T-helper 2 cell treated with Interferon-gamma antibody and Interleukin-4, amounts not matched to agents 5 μg/mL and 100 μg/mL, for 36 hours (primary cell): Measurements from ENCODE around the gene DNAH7.
"Not testable (repeated sequence)": the region's sequence is repeated elsewhere in the genome, so short reads cannot be mapped to it uniquely, and the experiment has no call there.

Experiments
- DNase-seq: peaks from one replicate; pipeline ENCODE4 v3.0.0; 2021; ENCODE audit warnings: low spot score
- H3K27ac Mint-ChIP-seq: one replicate; pipeline ENCODE4 v1.8.0; 2021; ENCODE audit warnings: mild to moderate bottlenecking, mixed read lengths
- H3K27me3 Mint-ChIP-seq: one replicate; pipeline ENCODE4 v1.8.0; 2021; ENCODE audit warnings: low read depth, mixed read lengths
- H3K36me3 Mint-ChIP-seq: one replicate; pipeline ENCODE4 v1.8.0; 2021; ENCODE audit warnings: low read depth, mixed read lengths
- H3K4me1 Mint-ChIP-seq: one replicate; pipeline ENCODE4 v1.8.0; 2021; ENCODE audit warnings: low read depth, mixed read lengths
- H3K4me3 Mint-ChIP-seq: one replicate; pipeline ENCODE4 v1.8.0; 2022; ENCODE audit warnings: mild to moderate bottlenecking, moderate library complexity, mixed read lengths
- H3K9me3 Mint-ChIP-seq: one replicate; pipeline ENCODE4 v1.8.0; 2021; ENCODE audit warnings: mixed read lengths

The DNAH7 gene

GRCh38 chr2:195709901-195710806 is 358.5 kb downstream of the DNAH7 start:
- Mint-ChIP-seq H3K4me3 (no peak overlapping the region), H3K27ac (no peak overlapping the region), H3K36me3 (peaks cover 34% of the 10 kb centered on the region), H3K4me1 (no peaks in the 10 kb centered on the region), H3K27me3 (no peaks in the 10 kb centered on the region), H3K9me3 (no peaks in the 10 kb centered on the region)
- DNase-seq, result no peak

- H3K9me3 Mint-ChIP-seq, result peaks cover 2% of the 10 kb centered on the region
- H3K27ac Mint-ChIP-seq, result no peak overlapping the region
- no peaks in the 10 kb centered on the region for H3K27me3 Mint-ChIP-seq
- H3K4me1 Mint-ChIP-seq, result no peaks in the 10 kb centered on the region
- H3K4me3 Mint-ChIP-seq, result no peak overlapping the region
- DNase-seq, result no peak
- peaks cover 26% of the 10 kb centered on the region for H3K36me3 Mint-ChIP-seq
These were observed 362.3 kb downstream of the DNAH7 start for GRCh38 chr2:195706161-195706900.

GRCh38 chr2:195700480-195700879 is 368.2 kb downstream of the DNAH7 start:
- Mint-ChIP-seq H3K27me3 (no peaks in the 10 kb centered on the region), H3K36me3 (peaks cover 37% of the 10 kb centered on the region), H3K27ac (no peak overlapping the region)

GRCh38 chr2:195697681-195698220 is 370.9 kb downstream of the DNAH7 start:
- Mint-ChIP-seq H3K4me3 (no peak overlapping the region), H3K9me3 (peaks cover 31% of the 10 kb centered on the region), H3K36me3 (peaks cover 52% of the 10 kb centered on the region), H3K27ac (no peak overlapping the region), H3K4me1 (peaks cover 22% of the 10 kb centered on the region), H3K27me3 (no peaks in the 10 kb centered on the region)
- no peak for DNase-seq

More at GRCh38 chr2:195700480-195700879, 368.2 kb downstream of the DNAH7 start:
- no peak overlapping the region for H3K4me3 Mint-ChIP-seq
- peaks cover 22% of the 10 kb centered on the region for H3K9me3 Mint-ChIP-seq
- H3K4me1 Mint-ChIP-seq, result peaks cover 12% of the 10 kb centered on the region
- no peak for DNase-seq

GRCh38 chr2:195696012-195696411 is 372.6 kb downstream of the DNAH7 start:
- H3K9me3 Mint-ChIP-seq, result peaks cover 38% of the 10 kb centered on the region
- H3K36me3 Mint-ChIP-seq, result peaks cover 59% of the 10 kb centered on the region
- DNase-seq, result no peak

GRCh38 chr2:195695002-195695631 is 373.5 kb downstream of the DNAH7 start:
- no peak for DNase-seq
- H3K4me3 Mint-ChIP-seq, result no peak overlapping the region
- H3K36me3 Mint-ChIP-seq, result peaks cover 60% of the 10 kb centered on the region
- peaks cover 38% of the 10 kb centered on the region for H3K9me3 Mint-ChIP-seq
- peaks cover 32% of the 10 kb centered on the region for H3K4me1 Mint-ChIP-seq
- H3K27me3 Mint-ChIP-seq, result no peaks in the 10 kb centered on the region
- no peak overlapping the region for H3K27ac Mint-ChIP-seq

More at GRCh38 chr2:195696012-195696411, 372.6 kb downstream of the DNAH7 start:
- Mint-ChIP-seq H3K27me3 (no peaks in the 10 kb centered on the region), H3K4me1 (peaks cover 32% of the 10 kb centered on the region), H3K4me3 (no peak overlapping the region), H3K27ac (no peak overlapping the region)

- no peak for DNase-seq
These were observed 374.1 kb downstream of the DNAH7 start for GRCh38 chr2:195694553-195694952.

GRCh38 chr2:195692531-195692930 is 376.1 kb downstream of the DNAH7 start:
- H3K4me3 Mint-ChIP-seq, DNase-seq, H3K27me3 Mint-ChIP-seq, H3K27ac Mint-ChIP-seq: not testable (repeated sequence)
- H3K4me1 Mint-ChIP-seq, result peaks cover 25% of the 10 kb centered on the region
- peaks cover 50% of the 10 kb centered on the region for H3K36me3 Mint-ChIP-seq
- H3K9me3 Mint-ChIP-seq, result peaks cover 32% of the 10 kb centered on the region

More at GRCh38 chr2:195694553-195694952, 374.1 kb downstream of the DNAH7 start:
- no peak overlapping the region for H3K4me3 Mint-ChIP-seq
- peaks cover 32% of the 10 kb centered on the region for H3K4me1 Mint-ChIP-seq
- H3K27ac Mint-ChIP-seq, result peak overlapping the region; percentile 40
- no peaks in the 10 kb centered on the region for H3K27me3 Mint-ChIP-seq
- peaks cover 35% of the 10 kb centered on the region for H3K9me3 Mint-ChIP-seq
- peaks cover 58% of the 10 kb centered on the region for H3K36me3 Mint-ChIP-seq
